IMR-90 (cell line): ENCODE measurements around the gene PRELID3B. TPM values are rescaled to one million over a fixed set of nuclear protein-coding genes. Genes with fewer than 3 reads are reported as not detected.

Source experiments
- ATAC-seq: fragments of 200-7000 bp; cut with Tn5 transposase; 2 replicates; pipeline ENCODE4 v1.9.1; 2020; ENCODE audit warnings: low read depth, mild to moderate bottlenecking, moderate library complexity
- BruUV-seq: library from RNA; stranded (reverse); fragments of 400-500 nt; replicated peaks from 2 replicates; lab custom pipeline; 2021; lab: Mats Ljungman, UMichigan
- CTCF ChIA-PET: fragments of 300-600 bp; formaldehyde crosslinking; extraction: SDS; loops from one replicate; lab custom pipeline; 2021; ENCODE audit warnings: antibody characterized with exemption; lab: Yijun Ruan, JAX
- POLR2A ChIA-PET: fragments of 300-600 bp; sonication (Branson Sonifier 250); formaldehyde crosslinking; loops from one replicate; lab custom pipeline; 2022; ENCODE audit warnings: antibody characterized with exemption; ENCODE audit not compliant: unreplicated experiment; lab: Charles Lee
- DNase-seq: peaks from one replicate; pipeline ENCODE4 v3.0.0; 2013
- H2AFZ ChIP-seq: replicated peaks from 2 replicates; pipeline ENCODE3; 2013; ENCODE audit warnings: low read length, mild to moderate bottlenecking; ENCODE audit not compliant: poor library complexity
- H2AK5ac ChIP-seq: 2 replicates; pipeline ENCODE4 v1.6.1; 2013; ENCODE audit warnings: low read depth, low read length, inconsistent platforms
- H2AK9ac ChIP-seq: replicated peaks from 2 replicates; pipeline ENCODE3; 2013; ENCODE audit warnings: mild to moderate bottlenecking, low read depth, low read length, moderate library complexity; ENCODE audit not compliant: poor library complexity
- H2BK120ac ChIP-seq: 2 replicates; pipeline ENCODE4 v1.6.1; 2013; ENCODE audit warnings: low read depth, low read length, inconsistent platforms
- H2BK15ac ChIP-seq: 3 replicates; pipeline ENCODE4 v1.6.1; 2013; ENCODE audit warnings: low read depth, low read length, inconsistent platforms
- H2BK20ac ChIP-seq: 2 replicates; pipeline ENCODE4 v1.6.1; 2013; ENCODE audit warnings: low read depth, mild to moderate bottlenecking, inconsistent platforms, low read length, moderate library complexity
- H2BK5ac ChIP-seq: 2 replicates; pipeline ENCODE4 v1.6.1; 2013; ENCODE audit warnings: mild to moderate bottlenecking, low read depth, low read length, inconsistent platforms; ENCODE audit not compliant: poor library complexity, severe bottlenecking
- H3K14ac ChIP-seq: replicated peaks from 2 replicates; pipeline ENCODE4 v1.6.1; 2013; ENCODE audit warnings: low read depth, low read length, inconsistent platforms
- H3K18ac ChIP-seq: 2 replicates; pipeline ENCODE4 v1.6.1; 2013; ENCODE audit warnings: low read depth, low read length, control low read depth
- H3K23ac ChIP-seq: 2 replicates; pipeline ENCODE4 v1.6.1; 2013; ENCODE audit warnings: low read depth, low read length, inconsistent platforms
- H3K27ac ChIP-seq: 2 replicates; pipeline ENCODE4 v1.5.1; 2013; ENCODE audit warnings: mild to moderate bottlenecking, control low read depth, low read length; ENCODE audit not compliant: insufficient read depth
- H3K27me3 ChIP-seq: 2 replicates; pipeline ENCODE4 v1.6.1; 2013; ENCODE audit warnings: low read length; ENCODE audit not compliant: control insufficient read depth, insufficient read depth
- H3K36me3 ChIP-seq: 2 replicates; pipeline ENCODE4 v1.6.1; 2013; ENCODE audit warnings: low read length, mixed read lengths; ENCODE audit not compliant: control insufficient read depth, insufficient read depth
- H3K4ac ChIP-seq: 2 replicates; pipeline ENCODE4 v1.6.1; 2013; ENCODE audit warnings: low read depth, low read length, inconsistent platforms
- H3K4me1 ChIP-seq: 2 replicates; pipeline ENCODE4 v1.6.1; 2013; ENCODE audit warnings: low read length, mixed read lengths; ENCODE audit not compliant: control insufficient read depth, insufficient read depth
- H3K4me2 ChIP-seq: 2 replicates; pipeline ENCODE4 v1.6.1; 2013; ENCODE audit warnings: low read depth, mild to moderate bottlenecking, control low read depth, low read length, moderate library complexity
- H3K4me3 ChIP-seq: 2 replicates; pipeline ENCODE4 v1.5.1; 2013; ENCODE audit warnings: low read depth, mild to moderate bottlenecking, control low read depth, low read length, moderate library complexity; ENCODE audit not compliant: insufficient read depth
- H3K56ac ChIP-seq: 2 replicates; pipeline ENCODE4 v1.6.1; 2013; ENCODE audit warnings: low read length, inconsistent platforms; ENCODE audit not compliant: insufficient read depth; ENCODE audit errors: extremely low read depth
- H3K79me1 ChIP-seq, 2 experiments: 2 replicates each; pipeline ENCODE4 v1.6.1; 2013; ENCODE audit warnings: low read length in 2 of 2, inconsistent platforms in 1 of 2, low read depth in 1 of 2
- H3K9ac ChIP-seq: 2 replicates; pipeline ENCODE4 v1.6.1; 2013; ENCODE audit warnings: low read depth, low read length, control low read depth
- H3K9me1 ChIP-seq: 2 replicates; pipeline ENCODE4 v1.6.1; 2013; ENCODE audit warnings: low read length, inconsistent platforms; ENCODE audit not compliant: insufficient read depth
- H3K9me3 ChIP-seq: 2 replicates; pipeline ENCODE4 v1.6.1; 2013; ENCODE audit warnings: low read length; ENCODE audit not compliant: control insufficient read depth, insufficient read depth
- H4K20me1 ChIP-seq: 2 replicates; pipeline ENCODE4 v1.6.1; 2013; ENCODE audit warnings: low read length, inconsistent platforms; ENCODE audit not compliant: insufficient read depth
- H4K5ac ChIP-seq: 2 replicates; pipeline ENCODE4 v1.6.1; 2013; ENCODE audit warnings: mild to moderate bottlenecking, low read depth, low read length, control low read depth
- H4K8ac ChIP-seq, 2 experiments: 2 replicates each; pipeline ENCODE4 v1.6.1; 2013; ENCODE audit warnings: low read depth in 2 of 2, low read length in 2 of 2, control low read depth in 1 of 2, inconsistent platforms in 1 of 2
- H4K91ac ChIP-seq: 2 replicates; pipeline ENCODE4 v1.6.1; 2013; ENCODE audit warnings: low read depth, low read length, inconsistent platforms; ENCODE audit not compliant: insufficient read depth
- CEBPB ChIP-seq: IDR thresholded peaks from 2 replicates; pipeline ENCODE4 v1.6.1; 2012; ENCODE audit warnings: low read depth, low read length, improper control_type of control experiment
- FOS ChIP-seq: fragments of 150-350 bp; IDR thresholded peaks from 2 replicates; pipeline ENCODE4 v1.6.1; 2016; ENCODE audit warnings: low read depth, low read length
- NFE2L2 ChIP-seq: fragments of 150-350 bp; IDR thresholded peaks from 2 replicates; pipeline ENCODE4 v1.6.1; 2016; ENCODE audit warnings: low read depth, mild to moderate bottlenecking, low read length
- RAD21 ChIP-seq: IDR thresholded peaks from 2 replicates; pipeline ENCODE4 v1.6.1; 2012; ENCODE audit warnings: low read length, improper control_type of control experiment
- USF2 ChIP-seq: fragments of 150-350 bp; IDR thresholded peaks from 2 replicates; pipeline ENCODE4 v1.6.1; 2017; ENCODE audit warnings: mild to moderate bottlenecking, antibody characterized with exemption, low read length, low read depth
- whole genome bisulfite sequencing, 2 experiments: methylation state at CpG; one replicate each; pipeline versions ENCODE4 v1.1.5 to v1.1.7; 2013; ENCODE audit warnings: missing lambda C conversion rate in 2 of 2; ENCODE audit not compliant: insufficient read length in 1 of 2; ENCODE audit errors: extremely low coverage in 2 of 2; 5-methylcytosine and 5-hydroxymethylcytosine counted together
- dilution Hi-C: fragments of 300-500 bp; cut with HindIII; formaldehyde crosslinking; loops from one replicate; pipeline ENCODE4 v1.14.3; 2018; ENCODE audit warnings: low sequenced_read_pairs; ENCODE audit not compliant: unreplicated experiment
- in situ Hi-C: fragments of 300-500 bp; cut with MboI; formaldehyde crosslinking; loops from 3 replicates; pipeline ENCODE4 v1.14.3; 2019; ENCODE audit warnings: low sequenced_read_pairs, inconsistent platforms, mixed read lengths
- intact Hi-C: fragments of 100-400 bp; cut with micrococcal nuclease; formaldehyde crosslinking; loops from 2 replicates; pipeline ENCODE4 v1.10.0; 2022
- polyA plus RNA-seq, 3 experiments: library from polyadenylated mRNA; depleted of rRNA; stranded (reverse); fragments of >200 nt; gene quantifications; 2 replicates each; pipeline ENCODE4 v1.2.3, GENCODE V29; 2012; ENCODE audit warnings: low replicate concordance in 1 of 3
- total RNA-seq: library from RNA; depleted of rRNA; stranded (reverse); fragments of >200 nt; gene quantifications from 2 replicates; pipeline ENCODE4 v1.2.3, GENCODE V29; 2012

Gene PRELID3B
- total and polyA plus RNA-seq, 2 of the 4 experiments (the other 2 are of a cell fraction): 24.8 to 41.9 TPM

- H2BK5ac ChIP-seq: no peak overlapping the region
- POLR2A ChIA-PET: no interaction called here
- H2AK5ac ChIP-seq: no peak overlapping the region
- WGBS, 2 experiments: 0% methylated on average over 1 of the region's 3 CpGs; no CpG with 5 or more reads in 1 of the 2 experiments
- BruUV-seq: no TSS peak
- TF ChIP-seq USF2: no peak
- no peak for TF ChIP-seq RAD21
- peak; percentile 76 for TF ChIP-seq FOS
- TF ChIP-seq NFE2L2: no peak
- no peak for TF ChIP-seq CEBPB
- no peaks in the 10 kb centered on the region for H3K36me3 ChIP-seq
- H3K27ac ChIP-seq: no peak overlapping the region
- CTCF ChIA-PET: no interaction called here
- ATAC-seq (no peak), DNase-seq (peak; percentile 79)
- H3K9me3 ChIP-seq: no peaks in the 10 kb centered on the region
- H3K9me1 ChIP-seq: no peaks in the 10 kb centered on the region
- H4K20me1 ChIP-seq: no peaks in the 10 kb centered on the region
- no peak overlapping the region for H2BK20ac ChIP-seq
- dilution Hi-C loops: no loop called here
- no peak overlapping the region for H3K23ac ChIP-seq
- in situ Hi-C loops: no loop called here
- no peak overlapping the region for H3K18ac ChIP-seq
- no peak overlapping the region for H3K4me3 ChIP-seq
- no peak overlapping the region for H3K9ac ChIP-seq
- no peak overlapping the region for H3K4ac ChIP-seq
- no peak overlapping the region for H2AK9ac ChIP-seq
- peaks cover 20% of the 10 kb centered on the region for H3K27me3 ChIP-seq
- H4K91ac ChIP-seq: no peak overlapping the region
- H2AFZ ChIP-seq: no peak overlapping the region
- H2BK15ac ChIP-seq: no peak overlapping the region
- no peak overlapping the region for H2BK120ac ChIP-seq
- no peak overlapping the region for H4K8ac ChIP-seq
- no peak overlapping the region for H3K56ac ChIP-seq
- H3K14ac ChIP-seq: no peak overlapping the region
- intact Hi-C loops: no loop called here
- H3K4me2 ChIP-seq: no peak overlapping the region
- no peaks in the 10 kb centered on the region for H3K4me1 ChIP-seq
- no peaks in the 10 kb centered on the region for H3K79me1 ChIP-seq
- H4K5ac ChIP-seq: no peak overlapping the region
Measured at GRCh38 chr20:59074456-59074855, 31.9 kb upstream of the PRELID3B start.
